ENCODE measurements around the gene TTYH1.

DNA sequence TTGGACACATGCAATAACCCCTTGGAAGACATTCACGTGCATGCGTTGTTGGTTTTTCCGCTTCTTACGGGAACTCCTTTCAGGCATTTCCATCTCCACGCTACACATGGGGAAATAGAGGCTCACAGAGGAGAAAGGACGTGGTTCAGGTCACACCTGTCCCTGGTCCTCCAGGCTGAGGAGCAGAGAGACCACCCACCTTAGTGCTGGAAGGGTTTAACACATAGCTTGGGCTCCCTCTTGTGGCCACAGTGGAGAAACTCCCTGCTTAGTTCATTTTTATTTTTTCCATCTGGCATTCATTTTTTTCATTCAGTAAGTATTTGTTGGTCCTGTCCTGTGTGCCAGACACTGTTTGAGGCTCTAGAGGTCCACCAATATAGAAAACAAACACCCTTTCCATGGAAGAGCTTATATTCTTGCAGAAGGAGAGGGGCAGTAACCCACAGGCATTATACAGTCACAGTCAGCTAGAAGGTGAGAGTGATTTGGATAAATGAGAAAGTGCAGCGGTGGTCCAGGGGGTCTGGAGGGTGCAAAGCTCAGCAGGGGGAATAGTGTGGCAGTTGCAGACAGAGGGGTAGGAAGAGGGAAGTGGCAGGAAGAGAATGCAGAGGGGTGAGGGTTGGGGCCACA, 24.2 kb upstream of the TTYH1 start:
- no peak for TF ChIP-seq ZNF785 (CRISPR knock-in tag; IDR thresholded peaks at IDR 0.05)
- TF ChIP-seq ZNF175 (CRISPR knock-in tag; IDR thresholded peaks at IDR 0.05; ENCODE audit: low read depth) = no peak
- TF ChIP-seq ZNF707 (CRISPR knock-in tag; conservative IDR thresholded peaks at IDR 0.05) = no peak
- no peak for TF ChIP-seq SRF (CRISPR knock-in tag; IDR thresholded peaks at IDR 0.05)
- TF ChIP-seq THRAP3 (IDR thresholded peaks at IDR 0.05; ENCODE audit: borderline replicate concordance) = no peak
- TF ChIP-seq ARHGAP35 (IDR thresholded peaks at IDR 0.05; ENCODE audit: partially characterized antibody) = no peak
- TF ChIP-seq, protein P1, sequence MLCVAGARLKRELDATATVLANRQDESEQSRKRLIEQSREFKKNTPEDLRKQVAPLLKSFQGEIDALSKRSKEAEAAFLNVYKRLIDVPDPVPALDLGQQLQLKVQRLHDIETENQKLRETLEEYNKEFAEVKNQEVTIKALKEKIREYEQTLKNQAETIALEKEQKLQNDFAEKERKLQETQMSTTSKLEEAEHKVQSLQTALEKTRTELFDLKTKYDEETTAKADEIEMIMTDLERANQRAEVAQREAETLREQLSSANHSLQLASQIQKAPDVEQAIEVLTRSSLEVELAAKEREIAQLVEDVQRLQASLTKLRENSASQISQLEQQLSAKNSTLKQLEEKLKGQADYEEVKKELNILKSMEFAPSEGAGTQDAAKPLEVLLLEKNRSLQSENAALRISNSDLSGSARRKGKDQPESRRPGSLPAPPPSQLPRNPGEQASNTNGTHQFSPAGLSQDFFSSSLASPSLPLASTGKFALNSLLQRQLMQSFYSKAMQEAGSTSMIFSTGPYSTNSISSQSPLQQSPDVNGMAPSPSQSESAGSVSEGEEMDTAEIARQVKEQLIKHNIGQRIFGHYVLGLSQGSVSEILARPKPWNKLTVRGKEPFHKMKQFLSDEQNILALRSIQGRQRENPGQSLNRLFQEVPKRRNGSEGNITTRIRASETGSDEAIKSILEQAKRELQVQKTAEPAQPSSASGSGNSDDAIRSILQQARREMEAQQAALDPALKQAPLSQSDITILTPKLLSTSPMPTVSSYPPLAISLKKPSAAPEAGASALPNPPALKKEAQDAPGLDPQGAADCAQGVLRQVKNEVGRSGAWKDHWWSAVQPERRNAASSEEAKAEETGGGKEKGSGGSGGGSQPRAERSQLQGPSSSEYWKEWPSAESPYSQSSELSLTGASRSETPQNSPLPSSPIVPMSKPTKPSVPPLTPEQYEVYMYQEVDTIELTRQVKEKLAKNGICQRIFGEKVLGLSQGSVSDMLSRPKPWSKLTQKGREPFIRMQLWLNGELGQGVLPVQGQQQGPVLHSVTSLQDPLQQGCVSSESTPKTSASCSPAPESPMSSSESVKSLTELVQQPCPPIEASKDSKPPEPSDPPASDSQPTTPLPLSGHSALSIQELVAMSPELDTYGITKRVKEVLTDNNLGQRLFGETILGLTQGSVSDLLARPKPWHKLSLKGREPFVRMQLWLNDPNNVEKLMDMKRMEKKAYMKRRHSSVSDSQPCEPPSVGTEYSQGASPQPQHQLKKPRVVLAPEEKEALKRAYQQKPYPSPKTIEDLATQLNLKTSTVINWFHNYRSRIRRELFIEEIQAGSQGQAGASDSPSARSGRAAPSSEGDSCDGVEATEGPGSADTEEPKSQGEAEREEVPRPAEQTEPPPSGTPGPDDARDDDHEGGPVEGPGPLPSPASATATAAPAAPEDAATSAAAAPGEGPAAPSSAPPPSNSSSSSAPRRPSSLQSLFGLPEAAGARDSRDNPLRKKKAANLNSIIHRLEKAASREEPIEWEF (CRISPR knock-in tag; IDR thresholded peaks at IDR 0.05) = no peak
- TF ChIP-seq CTCF (IDR thresholded peaks at IDR 0.05 in 2 of 3, conservative IDR thresholded peaks at IDR 0.05 in 1 of 3; ENCODE audit: insufficient read depth in 2 of 3, low read depth in 1 of 3, low read length in 3 of 3) = peak; percentile 65 to 86 (median 82); a peak in 5 of 6 replicates
- no peak for TF ChIP-seq ZNF592 (IDR thresholded peaks at IDR 0.05)
- no peak for TF ChIP-seq ZNF212 (CRISPR knock-in tag; IDR thresholded peaks at IDR 0.05)
- TF ChIP-seq JUNB (CRISPR knock-in tag; conservative IDR thresholded peaks at IDR 0.05) = no peak
- TF ChIP-seq KLF16 (IDR thresholded peaks at IDR 0.05) = no peak
- TF ChIP-seq POLR2A (conservative IDR thresholded peaks at IDR 0.05) = no peak

All from K562 (cell line).